Measurements from ENCODE around the gene ATF7. TPM values are rescaled to one million over a fixed set of nuclear protein-coding genes. Genes with fewer than 3 reads are reported as not detected.

ATF7 gene
- total and polyA plus RNA-seq, 9 of the 15 experiments (the other 6 are each of a cell fraction or from before 2014, with no cell fraction given) = 10.6 to 30.4 (median 20.7) TPM

DNA sequence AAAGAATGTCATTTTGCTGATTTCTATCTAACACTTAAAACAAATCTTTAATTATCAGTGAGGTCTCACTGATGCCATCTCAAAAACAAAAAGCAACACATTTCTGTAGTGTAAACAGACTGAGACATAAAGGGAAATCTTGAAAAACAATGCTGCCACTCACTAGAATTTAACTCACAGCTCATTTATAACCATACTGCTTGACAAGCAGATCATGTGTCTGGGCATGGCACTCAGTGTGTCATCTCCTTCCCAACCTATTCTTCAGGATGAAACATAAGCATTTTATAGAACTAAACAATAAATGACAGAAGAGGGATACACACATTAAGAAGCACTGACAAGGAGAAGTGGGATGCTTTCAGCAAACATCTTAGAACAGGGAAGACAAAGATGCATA is 22.4 kb downstream of the ATF7 start:
- H3K4me1 ChIP-seq (replicated peaks in 1 of 2; ENCODE audit: control insufficient read depth in 2 of 2, insufficient read depth in 2 of 2, low read length in 2 of 2) = no peaks in the 10 kb centered on the region
- FAIRE-seq (no peak), ATAC-seq (no peak), DNase-seq (ENCODE audit: extremely low read depth in 1 of 4, low spot score in 3 of 4) (no peak)
- no peak overlapping the region for H3K9ac ChIP-seq (ENCODE audit: insufficient read depth in 1 of 2, low read depth in 2 of 2, low read length in 2 of 2)
- H3K4me3 ChIP-seq = no peak overlapping the region
- H3K36me3 ChIP-seq (ENCODE audit: control insufficient read depth, insufficient read depth, low read length) = peaks cover 10% of the 10 kb centered on the region
- no peak overlapping the region for H3K4me2 ChIP-seq (ENCODE audit: insufficient read depth, low read length)
- H3K27me3 ChIP-seq (ENCODE audit: control insufficient read depth in 2 of 2, insufficient read depth in 2 of 2, low read length in 2 of 2) = no peaks in the 10 kb centered on the region
- H3K9me1 ChIP-seq (ENCODE audit: control insufficient read depth, insufficient read depth, low read length) = no peaks in the 10 kb centered on the region
- peaks cover 24% of the 10 kb centered on the region; the same call in 2 of the 3 replicates for H3K79me2 ChIP-seq (ENCODE audit: control insufficient read depth, insufficient read depth, low read length)
- H4K20me1 ChIP-seq (replicated peaks; ENCODE audit: control insufficient read depth, insufficient read depth, low read length) = no peaks in the 10 kb centered on the region; the same call in 1 of the 2 replicates
- intact Hi-C loops (cut with micrococcal nuclease) = no loop called here
- ChIA-PET CTCF (ENCODE audit: low intra/inter-chr PET ratio) (no interaction called here), POLR2A (interaction anchor here (0.6 kb wide), 1 partner anchor 72 kb away, joined by 3 read pairs; the partner anchor contains the start of gene ATP5MC2)
- in situ Hi-C loops (cut with MboI) = no loop called here
- no peaks in the 10 kb centered on the region for H3K9me3 ChIP-seq (replicated peaks; ENCODE audit: control insufficient read depth, insufficient read depth, low read depth, low read length)
- TF ChIP-seq COPS2 (conservative IDR thresholded peaks at IDR 0.05) = no peak
- no peak for TF ChIP-seq NCOA6 (IDR thresholded peaks at IDR 0.05)
- no peak for TF ChIP-seq RFX1 (IDR thresholded peaks at IDR 0.05)
- TF ChIP-seq TRIM24 (IDR thresholded peaks at IDR 0.05) = no peak
- TF ChIP-seq BRD4 (IDR thresholded peaks at IDR 0.05) = no peak
- TF ChIP-seq, protein P1, sequence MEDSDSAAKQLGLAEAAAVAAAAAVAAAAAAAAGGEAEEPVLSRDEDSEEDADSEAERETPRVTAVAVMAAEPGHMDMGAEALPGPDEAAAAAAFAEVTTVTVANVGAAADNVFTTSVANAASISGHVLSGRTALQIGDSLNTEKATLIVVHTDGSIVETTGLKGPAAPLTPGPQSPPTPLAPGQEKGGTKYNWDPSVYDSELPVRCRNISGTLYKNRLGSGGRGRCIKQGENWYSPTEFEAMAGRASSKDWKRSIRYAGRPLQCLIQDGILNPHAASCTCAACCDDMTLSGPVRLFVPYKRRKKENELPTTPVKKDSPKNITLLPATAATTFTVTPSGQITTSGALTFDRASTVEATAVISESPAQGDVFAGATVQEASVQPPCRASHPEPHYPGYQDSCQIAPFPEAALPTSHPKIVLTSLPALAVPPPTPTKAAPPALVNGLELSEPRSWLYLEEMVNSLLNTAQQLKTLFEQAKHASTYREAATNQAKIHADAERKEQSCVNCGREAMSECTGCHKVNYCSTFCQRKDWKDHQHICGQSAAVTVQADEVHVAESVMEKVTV (CRISPR knock-in tag; IDR thresholded peaks at IDR 0.05) = no peak
- TF ChIP-seq HDAC2 (IDR thresholded peaks at IDR 0.05) = no peak
- no peak overlapping the region for H3K27ac ChIP-seq (ENCODE audit: extremely low read depth, low read depth, low read length)
- H2AFZ ChIP-seq (ENCODE audit: low read depth, low read length) = no peak overlapping the region
- BruUV-seq (replicated peaks) = no TSS peak

Measured in K562 (cell line).